SH-SY5Y (cell line): ENCODE data around the gene AP3M1.

Experiments
- GATA2 ChIP-seq: IDR thresholded peaks from 2 replicates; pipeline ENCODE4 v1.6.1; 2011; ENCODE audit warnings: mild to moderate bottlenecking, low read depth, low read length
- GATA3 ChIP-seq: IDR thresholded peaks from 2 replicates; pipeline ENCODE4 v1.6.1; 2011; ENCODE audit warnings: low read depth, mild to moderate bottlenecking, low read length, moderate library complexity

AP3M1 gene

DNA sequence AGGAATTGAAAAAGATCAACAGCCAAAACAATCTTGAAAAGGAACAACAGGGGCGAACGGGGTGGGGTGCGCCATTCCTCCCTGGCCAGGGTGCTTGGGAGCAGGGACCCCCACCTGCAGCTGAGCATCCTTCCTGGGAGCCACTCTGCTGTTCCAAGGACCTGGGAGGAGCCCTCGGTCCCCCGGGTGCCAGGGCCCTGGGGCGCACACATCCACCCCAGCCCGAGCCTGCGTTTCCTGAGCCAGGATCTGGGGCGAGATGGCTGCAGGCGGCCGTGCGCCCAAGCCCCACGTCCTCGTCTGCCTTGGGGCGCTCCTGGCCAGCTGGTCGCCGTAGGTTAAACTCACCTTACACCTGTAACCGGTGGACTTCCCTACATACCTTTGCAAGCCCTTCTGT, 10.6 kb downstream of the AP3M1 start:
- TF ChIP-seq GATA2 (no peak), GATA3 (no peak)

- TF ChIP-seq GATA3 (no peak), GATA2 (no peak)
Observed at GRCh38 chr10:74137992-74138391, 12.6 kb downstream of the AP3M1 start.

DNA sequence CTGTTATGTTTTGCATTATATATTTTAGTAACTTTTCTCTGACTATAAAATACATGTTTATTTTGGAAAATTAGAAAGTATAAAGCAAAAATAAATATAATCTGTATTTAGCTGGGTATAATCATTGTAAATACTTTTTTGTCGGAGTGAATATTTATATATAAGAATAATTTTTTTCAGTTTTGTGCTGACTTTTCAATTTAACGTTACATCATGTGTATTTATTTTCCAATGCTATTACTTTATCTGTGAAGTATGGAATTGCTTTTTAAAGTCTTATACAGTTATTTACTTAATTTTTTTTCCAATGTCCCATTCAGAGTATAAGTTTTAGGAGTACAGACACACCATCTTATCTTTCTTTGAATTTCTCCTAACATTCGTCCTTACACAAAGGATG, 15.2 kb downstream of the AP3M1 start:
- TF ChIP-seq GATA3, result no peak
- TF ChIP-seq GATA2, result no peak

DNA sequence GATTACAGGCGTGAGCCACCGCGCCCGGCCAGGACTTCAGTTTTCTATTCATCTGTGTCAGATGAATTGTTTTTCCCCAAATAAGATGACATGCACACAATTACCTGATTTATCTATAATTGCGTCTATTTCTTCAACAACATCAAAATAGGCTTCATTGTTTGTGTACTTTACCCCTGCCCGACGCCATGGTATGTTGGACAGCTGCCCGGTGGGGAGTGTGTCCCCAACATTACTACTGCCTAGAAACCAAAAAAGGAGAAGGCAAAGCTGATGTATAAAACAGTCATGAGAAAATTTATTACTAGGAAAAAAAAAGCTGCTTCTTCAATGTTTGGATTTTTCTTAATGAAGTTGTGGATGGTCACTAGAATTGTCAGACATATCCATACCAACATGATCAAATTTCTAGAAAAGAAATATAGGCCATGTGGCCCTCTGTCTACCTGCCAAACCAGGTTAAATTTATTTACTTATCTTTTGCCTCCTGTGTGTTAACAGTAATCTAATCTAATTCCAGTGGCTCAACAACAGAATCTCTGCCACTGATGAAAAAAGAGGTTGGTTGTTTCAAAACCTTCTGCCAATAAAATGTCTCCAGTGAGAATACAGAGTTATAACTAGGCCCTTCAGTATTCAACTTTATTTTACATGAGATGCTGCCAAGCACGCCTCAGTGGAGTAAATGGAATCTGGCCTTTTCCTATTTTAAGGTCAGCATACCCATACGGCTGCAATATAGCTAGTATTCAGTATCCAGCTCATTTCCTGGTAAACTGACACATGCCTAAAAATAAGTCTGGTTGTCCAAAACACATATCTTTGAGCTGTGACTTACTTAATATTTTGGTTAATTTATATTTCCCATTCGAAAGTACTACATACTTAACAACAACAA, 16.5 kb downstream of the AP3M1 start:
- no peak for TF ChIP-seq GATA2

- TF ChIP-seq GATA2 (no peak), GATA3 (no peak)
Observed at GRCh38 chr10:74123081-74123480, 27.5 kb downstream of the AP3M1 start.

DNA sequence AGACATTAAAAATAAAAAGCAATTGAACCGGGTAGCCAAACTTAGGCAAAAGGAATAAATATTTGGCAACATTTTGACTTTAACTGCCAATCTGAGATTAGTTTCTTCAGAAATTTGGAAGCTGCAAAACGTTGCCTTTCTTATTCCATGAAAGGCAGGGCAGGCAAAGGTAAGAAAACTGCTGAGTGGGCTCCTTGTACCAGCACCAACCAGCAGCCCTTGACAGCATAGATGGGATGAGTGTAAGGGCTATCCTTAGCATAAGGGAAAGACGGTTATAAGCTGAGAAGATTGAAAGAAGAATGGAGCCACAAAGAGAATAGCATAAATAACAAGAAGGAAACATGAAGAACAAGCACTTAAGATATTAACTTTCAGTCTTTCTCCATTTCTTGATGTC, 28.6 kb downstream of the AP3M1 start:
- no peak for TF ChIP-seq GATA3
- no peak for TF ChIP-seq GATA2

DNA sequence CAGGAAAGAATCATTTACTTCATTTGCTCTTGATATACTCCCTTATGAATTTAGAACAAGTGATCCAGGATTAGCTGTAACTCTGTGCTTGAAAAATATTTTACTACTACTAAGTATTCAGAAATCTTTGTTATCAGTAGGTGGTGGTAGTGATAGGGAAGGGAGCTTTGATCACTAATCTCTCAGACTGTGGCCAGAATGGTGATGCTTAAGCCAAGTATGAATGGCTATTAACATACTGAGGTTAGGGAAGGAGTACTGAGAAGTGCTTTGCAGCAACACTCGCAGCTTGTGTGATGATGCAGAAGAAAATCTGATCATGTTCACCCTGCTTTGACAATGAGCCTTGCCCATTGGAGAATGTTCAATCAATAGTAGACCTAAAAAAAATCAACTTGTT, 29.3 kb downstream of the AP3M1 start:
- TF ChIP-seq GATA2, result no peak
- TF ChIP-seq GATA3, result no peak

DNA sequence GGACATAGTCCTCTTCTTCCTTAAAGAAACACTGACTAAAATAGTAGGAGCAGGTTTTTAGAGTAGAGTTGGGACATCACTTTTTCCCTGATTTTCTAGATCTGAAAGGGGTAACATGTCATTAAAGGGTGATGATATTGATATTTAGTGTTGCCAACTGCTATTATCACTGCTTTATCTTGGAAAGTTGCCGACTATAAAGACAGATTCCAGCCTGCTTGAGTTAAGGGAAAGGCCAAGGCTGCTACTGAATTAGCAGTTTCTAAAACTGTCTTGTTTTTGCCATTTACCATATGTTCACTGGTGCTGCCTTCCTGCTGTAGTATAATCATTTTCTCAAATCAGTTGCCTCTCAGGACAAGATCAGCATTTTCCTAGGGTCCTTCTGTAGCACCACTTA, 29.7 kb downstream of the AP3M1 start:
- no peak for TF ChIP-seq GATA3
- no peak for TF ChIP-seq GATA2

DNA sequence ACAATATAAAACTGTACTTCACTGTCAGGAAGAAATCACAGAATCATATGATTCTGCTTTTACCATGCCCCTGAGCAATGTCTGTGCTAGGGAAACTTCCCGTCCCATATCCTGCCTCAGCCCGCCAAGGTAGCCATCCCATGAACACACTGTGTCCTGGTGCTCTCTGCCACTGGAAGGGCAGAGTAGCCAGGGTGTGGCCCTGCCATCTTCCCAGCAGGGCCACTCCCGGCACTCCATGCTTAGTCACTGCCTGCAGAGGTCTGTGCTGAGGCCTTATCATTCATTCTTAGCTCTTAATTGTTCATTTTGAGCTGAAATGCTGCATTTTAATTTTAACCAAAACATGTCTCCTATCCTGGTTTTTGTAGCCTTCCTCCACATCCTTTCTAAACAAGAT, 31.8 kb downstream of the AP3M1 start:
- TF ChIP-seq GATA2, result no peak
- no peak for TF ChIP-seq GATA3

DNA sequence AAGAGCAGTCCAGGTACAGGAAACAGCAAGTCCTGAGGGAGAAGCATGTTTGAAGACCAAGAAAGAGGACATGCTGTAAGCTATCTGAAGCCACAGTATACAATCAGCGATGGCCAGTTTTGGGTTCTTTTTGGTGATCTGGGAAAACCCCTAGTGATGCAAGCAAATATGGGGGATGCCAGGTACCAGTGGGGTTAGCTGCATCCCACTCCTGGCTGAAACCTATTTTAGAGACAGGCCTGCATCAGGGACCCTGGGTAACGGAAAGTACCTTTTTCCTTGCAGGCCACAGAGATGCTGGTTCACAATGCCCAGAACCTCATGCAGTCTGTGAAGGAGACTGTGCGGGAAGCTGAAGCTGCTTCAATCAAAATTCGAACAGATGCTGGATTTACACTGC, 32.9 kb downstream of the AP3M1 start:
- TF ChIP-seq GATA3 (no peak), GATA2 (no peak)

- TF ChIP-seq GATA2 (peak; percentile 24; the same call in 1 of the 2 replicates), GATA3 (no peak)
Observed at GRCh38 chr10:74114041-74114448, 36.6 kb downstream of the AP3M1 start.

GRCh38 chr10:74113546-74113945, 37.1 kb downstream of the AP3M1 start:
- TF ChIP-seq GATA2 (no peak), GATA3 (no peak)

DNA sequence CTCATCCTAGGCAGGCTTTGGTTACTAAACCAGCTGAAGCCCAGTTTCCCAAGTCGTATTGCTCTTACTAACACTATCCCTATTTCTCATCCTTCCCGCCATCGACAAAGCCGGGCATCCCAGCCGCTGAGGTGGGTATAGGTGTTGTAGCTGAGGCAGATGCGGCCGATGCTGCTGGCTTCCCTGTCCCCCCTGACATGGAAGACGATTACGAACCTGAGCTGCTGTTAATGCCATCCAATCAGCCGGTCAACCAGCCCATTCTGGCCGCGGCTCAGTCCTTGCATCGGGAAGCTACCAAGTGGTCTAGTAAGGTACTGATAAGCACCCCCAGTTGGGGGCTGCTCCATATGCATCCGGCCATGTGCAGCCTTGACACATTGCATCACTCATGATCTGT, 38.8 kb downstream of the AP3M1 start:
- TF ChIP-seq GATA3, result no peak
- TF ChIP-seq GATA2, result no peak

- TF ChIP-seq GATA2 (no peak), GATA3 (no peak)
Observed at GRCh38 chr10:74110120-74110519, 40.5 kb downstream of the AP3M1 start.

DNA sequence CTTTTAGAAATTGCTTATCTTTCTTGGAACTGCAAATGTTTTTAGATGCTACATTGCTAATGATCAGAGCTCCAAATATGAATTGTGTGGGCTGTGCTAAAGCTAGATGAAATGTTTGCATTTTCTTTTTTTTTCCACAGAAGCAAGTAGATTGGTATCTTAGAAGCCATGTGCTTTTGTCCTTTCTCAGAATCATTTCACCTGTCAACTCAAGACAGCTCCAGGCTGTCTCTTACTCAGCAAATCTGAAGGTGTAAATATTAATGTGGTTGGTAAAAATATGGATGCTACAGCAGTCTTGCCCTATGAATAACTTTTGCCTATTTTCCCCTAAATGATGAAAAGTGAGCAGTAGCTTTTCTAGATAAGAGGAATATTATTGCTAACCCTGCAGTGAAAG, 41.2 kb downstream of the AP3M1 start:
- TF ChIP-seq GATA3 (no peak), GATA2 (no peak; the same call in 1 of the 2 replicates)
